VCaP (cell line): Measurements from ENCODE around the gene ALDH1A3.
A peak's percentile ranks its signal among the peaks of the same experiment; 100 is the strongest.

Source experiments
- H3K27ac ChIP-seq: fragments of 450-650 bp; 2 replicates; pipeline ENCODE4 v1.5.1; 2017
- CTCF ChIP-seq: fragments of 450-650 bp; conservative IDR thresholded peaks from 2 replicates; pipeline ENCODE4 v1.5.1; 2017; ENCODE audit warnings: mild to moderate bottlenecking, moderate library complexity

Gene ALDH1A3

GRCh38 chr15:100879464-100880138 lies at the start of gene ALDH1A3:
Gene ALDH1A3, plus strand, starts transcription at chr15:100879831. Its CDS starts 77 bp downstream, at chr15:100879908.
- H3K27ac ChIP-seq = peak within 1 kb of the TSS; percentile 84
- TF ChIP-seq CTCF = no peak

DNA sequence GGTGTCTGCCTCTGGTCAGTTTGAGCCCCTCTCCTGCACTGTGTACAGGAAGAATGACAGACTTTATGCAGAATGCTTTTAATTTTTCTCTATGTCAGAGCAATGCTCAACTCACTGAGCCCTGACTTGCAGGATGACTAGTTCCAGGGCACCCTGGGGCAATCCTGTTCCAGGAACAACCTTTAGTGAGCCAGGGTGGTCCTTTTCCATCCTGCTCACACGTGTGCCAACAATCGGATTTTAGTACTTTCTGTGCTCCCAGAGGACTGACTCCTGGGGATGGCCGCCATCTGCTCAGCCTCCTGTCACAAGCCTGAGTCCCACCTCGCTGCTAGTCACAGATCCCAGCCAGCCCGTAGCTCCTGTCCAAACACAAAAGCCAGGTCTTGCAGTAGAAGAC lies 48.2 kb upstream of the ALDH1A3 start:
- no peak overlapping the region for H3K27ac ChIP-seq
- no peak for TF ChIP-seq CTCF

DNA sequence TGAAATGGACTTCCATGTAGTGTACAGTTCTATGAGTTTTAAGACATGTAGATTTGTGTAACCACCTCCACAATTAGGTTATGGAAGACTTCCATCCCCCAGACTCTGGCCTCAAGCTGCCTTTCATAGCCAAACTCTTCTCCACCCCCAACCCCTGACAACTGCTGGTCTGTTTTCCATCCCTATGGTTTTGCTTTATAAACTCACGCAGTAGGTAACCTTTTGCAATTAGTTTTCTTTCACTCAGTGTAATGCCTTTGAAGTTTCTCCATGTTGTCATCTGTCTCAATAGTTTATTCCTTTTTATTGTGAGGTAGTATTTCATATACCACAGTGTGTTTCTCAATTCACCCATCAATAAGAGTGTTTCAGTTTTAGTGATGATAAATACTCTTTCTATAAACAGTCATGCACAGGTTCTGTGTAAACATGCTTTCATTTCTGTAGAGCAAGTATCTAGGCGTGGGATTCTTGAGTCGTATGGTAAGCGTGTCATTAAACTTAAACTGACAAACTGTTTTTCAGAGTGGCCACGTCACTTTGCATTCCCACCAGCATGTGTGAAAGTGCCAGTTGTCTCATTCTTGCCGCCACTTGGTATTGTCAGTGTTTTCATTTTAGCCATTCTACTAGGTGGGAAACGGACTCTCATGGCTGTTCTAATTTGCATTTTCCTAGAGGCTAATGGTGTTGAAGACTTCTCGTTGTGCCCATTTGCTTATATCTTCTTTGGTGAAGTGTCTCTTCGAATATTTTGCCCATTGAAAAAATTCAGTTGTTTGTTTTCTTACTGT lies 47.3 kb upstream of the ALDH1A3 start:
- TF ChIP-seq CTCF = no peak
- no peak overlapping the region for H3K27ac ChIP-seq

GRCh38 chr15:100833417-100834389 lies 45.9 kb upstream of the ALDH1A3 start:
- no peak overlapping the region for H3K27ac ChIP-seq
- TF ChIP-seq CTCF = no peak

DNA sequence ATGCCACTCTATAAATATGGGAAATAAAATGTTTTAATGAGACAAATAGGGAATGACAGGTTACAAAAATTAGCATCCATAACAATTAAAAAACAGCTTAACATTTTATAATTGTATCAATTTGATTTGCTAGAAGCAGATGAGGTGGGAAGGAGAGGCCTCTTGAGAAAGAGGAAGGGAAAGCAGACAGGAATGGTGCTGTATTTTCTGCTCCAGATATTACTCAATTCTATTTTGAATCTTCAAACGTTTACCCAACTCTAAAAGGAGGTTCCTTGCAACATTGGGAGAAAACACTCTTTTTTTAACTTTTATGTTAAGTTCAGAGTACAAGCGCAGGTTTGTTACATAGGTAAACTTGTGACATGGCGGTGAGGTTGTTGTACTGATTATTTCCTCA lies 44.9 kb upstream of the ALDH1A3 start:
- TF ChIP-seq CTCF = no peak
- H3K27ac ChIP-seq = no peak overlapping the region

- H3K27ac ChIP-seq = no peak overlapping the region
- TF ChIP-seq CTCF = no peak
Measured at GRCh38 chr15:100835636-100836035, 44.0 kb upstream of the ALDH1A3 start.

DNA sequence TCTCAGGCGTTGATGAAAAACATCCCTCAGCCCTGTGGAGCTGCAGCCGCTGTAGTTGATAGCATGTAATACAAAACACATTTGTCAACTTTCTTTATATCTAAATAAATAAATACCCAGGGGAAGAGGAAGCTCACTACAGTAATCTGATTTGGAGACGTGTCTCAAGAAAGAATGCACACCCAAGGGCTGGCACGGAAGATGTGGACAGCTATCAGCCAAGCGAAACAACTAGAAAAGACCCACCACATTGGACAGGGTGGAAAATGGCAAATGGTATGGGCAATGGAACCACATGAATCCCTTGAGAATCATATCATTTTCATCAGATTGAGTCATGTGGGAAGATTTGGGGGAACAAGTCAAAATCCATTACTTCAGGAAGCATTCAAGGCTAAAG lies 43.1 kb upstream of the ALDH1A3 start:
- no peak overlapping the region for H3K27ac ChIP-seq
- TF ChIP-seq CTCF = no peak
